A673 (cell line): ENCODE measurements around the gene UCP2.

ENCODE experiments used
- EZH2 ChIP-seq: fragments of 200-600 bp; sonication (generic); IDR thresholded peaks from 2 replicates; pipeline ENCODE4 v1.6.1; 2017; ENCODE audit warnings: borderline replicate concordance, low read depth, mild to moderate bottlenecking, mixed read lengths, antibody characterized with exemption, low read length; ENCODE audit not compliant: poor library complexity, severe bottlenecking
- TF ChIP-seq, protein P1 (sequence below): fragments of 300-800, 200-600 bp; sonication (generic); conservative IDR thresholded peaks from 2 replicates; pipeline ENCODE4 v1.5.1; 2017; ENCODE audit warnings: low read depth, mild to moderate bottlenecking, antibody characterized with exemption, low read length, moderate library complexity, mixed read lengths

DNA sequence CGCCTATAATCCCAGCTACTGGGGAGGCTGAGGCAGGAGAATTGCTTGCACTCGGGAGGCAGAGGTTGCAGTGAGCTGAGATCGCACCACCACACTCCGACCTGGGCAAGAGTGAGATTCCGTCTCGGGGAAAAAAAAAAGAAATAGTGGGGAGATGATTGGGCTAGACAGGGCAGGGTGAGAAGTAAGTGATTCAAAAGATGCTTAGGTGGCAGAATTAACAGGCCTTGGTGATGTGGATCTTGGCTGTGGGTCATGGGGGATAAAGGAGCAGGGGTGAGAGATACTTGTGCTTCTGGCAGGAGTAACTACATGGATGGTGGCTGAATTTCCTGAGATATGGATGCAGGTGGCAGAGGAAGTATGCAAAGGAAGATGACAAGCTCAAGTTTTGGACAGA lies 39.4 kb upstream of the UCP2 start:
- TF ChIP-seq, protein P1, sequence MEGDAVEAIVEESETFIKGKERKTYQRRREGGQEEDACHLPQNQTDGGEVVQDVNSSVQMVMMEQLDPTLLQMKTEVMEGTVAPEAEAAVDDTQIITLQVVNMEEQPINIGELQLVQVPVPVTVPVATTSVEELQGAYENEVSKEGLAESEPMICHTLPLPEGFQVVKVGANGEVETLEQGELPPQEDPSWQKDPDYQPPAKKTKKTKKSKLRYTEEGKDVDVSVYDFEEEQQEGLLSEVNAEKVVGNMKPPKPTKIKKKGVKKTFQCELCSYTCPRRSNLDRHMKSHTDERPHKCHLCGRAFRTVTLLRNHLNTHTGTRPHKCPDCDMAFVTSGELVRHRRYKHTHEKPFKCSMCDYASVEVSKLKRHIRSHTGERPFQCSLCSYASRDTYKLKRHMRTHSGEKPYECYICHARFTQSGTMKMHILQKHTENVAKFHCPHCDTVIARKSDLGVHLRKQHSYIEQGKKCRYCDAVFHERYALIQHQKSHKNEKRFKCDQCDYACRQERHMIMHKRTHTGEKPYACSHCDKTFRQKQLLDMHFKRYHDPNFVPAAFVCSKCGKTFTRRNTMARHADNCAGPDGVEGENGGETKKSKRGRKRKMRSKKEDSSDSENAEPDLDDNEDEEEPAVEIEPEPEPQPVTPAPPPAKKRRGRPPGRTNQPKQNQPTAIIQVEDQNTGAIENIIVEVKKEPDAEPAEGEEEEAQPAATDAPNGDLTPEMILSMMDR, result no peak
- TF ChIP-seq EZH2, result no peak
